Occipital lobe (tissue), 2 donors: Measurements from ENCODE around the gene ABCA2. TPM values are rescaled to one million over a fixed set of nuclear protein-coding genes. Genes with fewer than 3 reads are reported as not detected.

Experiments
- DNase-seq: peaks from one replicate; lab custom pipeline; 2025; lab: John Stamatoyannopoulos, UW
- total RNA-seq: library from RNA; depleted of rRNA; stranded (reverse); fragments of >200 nt; gene quantifications from one replicate; pipeline ENCODE4 v1.2.3, GENCODE V29; 2014

The ABCA2 gene
- total RNA-seq, 1 donor from 2014 or later = 20.9 TPM

GRCh38 chr9:136982232-136983051, 45.6 kb downstream of the ABCA2 start, which contains the start of gene LCNL1:
Gene LCNL1, plus strand, starts transcription at chr9:136982993. Its CDS starts 594 bp downstream, at chr9:136983587.
- peak; percentile 41 for DNase-seq

GRCh38 chr9:136981588-136982231, 46.3 kb downstream of the ABCA2 start:
- DNase-seq = peak; percentile 56

DNA sequence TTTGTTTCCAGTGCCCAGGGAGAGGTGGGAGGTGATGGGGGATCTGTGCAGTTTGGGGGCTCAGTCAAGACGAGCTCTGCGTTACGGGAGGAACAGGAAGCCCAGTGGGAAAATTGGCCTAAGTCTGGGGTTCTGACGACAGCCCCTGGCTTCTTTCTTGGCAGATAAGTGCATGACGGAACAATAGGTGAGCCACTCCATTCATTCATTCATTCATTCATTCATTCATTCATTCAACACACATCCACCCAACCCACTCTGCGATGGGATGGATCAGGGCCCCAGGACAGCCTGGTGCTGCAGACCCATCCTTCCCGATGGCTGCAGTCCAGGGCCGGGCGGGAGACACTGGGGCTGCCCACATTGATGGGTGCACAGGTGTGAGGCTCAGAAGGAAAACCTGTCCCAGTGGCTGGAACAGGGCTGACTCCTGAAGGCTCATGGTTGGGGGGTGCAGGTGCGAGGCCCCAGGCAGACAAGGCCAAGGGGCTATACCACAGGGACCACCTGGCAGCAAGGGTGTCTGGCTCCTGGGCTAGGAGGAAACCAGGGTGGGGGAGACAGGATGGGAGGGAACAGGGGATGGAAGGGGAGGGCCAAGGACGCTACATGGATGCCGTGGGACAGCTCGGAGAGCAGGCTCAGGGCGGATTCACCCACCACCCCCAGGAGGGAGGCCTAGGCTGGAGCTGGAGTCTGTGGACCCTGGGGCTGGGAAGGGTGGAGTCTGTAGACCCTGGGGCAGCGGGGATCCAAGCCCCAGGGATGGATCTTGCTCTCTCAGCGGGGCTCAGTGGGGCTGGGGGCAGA, 47.2 kb downstream of the ABCA2 start:
- DNase-seq = no peak

DNA sequence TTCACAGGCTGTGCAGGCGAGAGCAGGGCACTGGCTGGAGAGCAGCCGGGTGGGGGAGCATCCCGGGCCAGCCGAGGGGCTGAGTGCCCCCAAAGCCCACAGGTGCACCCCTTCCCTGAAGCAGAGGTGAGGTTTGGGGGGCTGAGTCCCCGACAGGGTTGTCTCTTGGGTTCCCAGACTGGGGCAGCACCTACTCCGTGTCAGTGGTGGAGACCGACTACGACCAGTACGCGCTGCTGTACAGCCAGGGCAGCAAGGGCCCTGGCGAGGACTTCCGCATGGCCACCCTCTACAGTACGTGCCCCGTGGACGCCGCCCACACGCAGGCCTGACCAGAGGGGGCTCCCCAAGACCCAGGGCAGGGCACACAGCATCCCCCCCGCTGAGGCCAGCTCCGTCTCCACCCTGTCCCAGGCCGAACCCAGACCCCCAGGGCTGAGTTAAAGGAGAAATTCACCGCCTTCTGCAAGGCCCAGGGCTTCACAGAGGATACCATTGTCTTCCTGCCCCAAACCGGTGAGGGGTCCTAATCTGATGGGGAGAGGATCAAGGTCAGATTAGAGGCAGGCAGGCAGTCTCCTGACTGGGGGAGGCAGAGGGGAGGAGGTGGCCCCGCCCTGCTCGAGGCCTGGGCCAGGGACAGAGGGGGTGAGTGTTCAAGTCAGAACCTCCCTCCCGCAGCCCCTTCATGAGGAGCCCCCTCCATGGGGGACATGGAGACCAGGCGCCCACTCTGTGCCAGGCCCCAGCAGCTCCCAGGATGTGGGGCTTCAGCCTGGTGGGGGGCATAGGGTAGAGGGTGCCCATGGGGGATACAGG, 48.1 kb downstream of the ABCA2 start:
- DNase-seq = no peak

GRCh38 chr9:136978865-136979544, 49.0 kb downstream of the ABCA2 start:
- DNase-seq = no peak

DNA sequence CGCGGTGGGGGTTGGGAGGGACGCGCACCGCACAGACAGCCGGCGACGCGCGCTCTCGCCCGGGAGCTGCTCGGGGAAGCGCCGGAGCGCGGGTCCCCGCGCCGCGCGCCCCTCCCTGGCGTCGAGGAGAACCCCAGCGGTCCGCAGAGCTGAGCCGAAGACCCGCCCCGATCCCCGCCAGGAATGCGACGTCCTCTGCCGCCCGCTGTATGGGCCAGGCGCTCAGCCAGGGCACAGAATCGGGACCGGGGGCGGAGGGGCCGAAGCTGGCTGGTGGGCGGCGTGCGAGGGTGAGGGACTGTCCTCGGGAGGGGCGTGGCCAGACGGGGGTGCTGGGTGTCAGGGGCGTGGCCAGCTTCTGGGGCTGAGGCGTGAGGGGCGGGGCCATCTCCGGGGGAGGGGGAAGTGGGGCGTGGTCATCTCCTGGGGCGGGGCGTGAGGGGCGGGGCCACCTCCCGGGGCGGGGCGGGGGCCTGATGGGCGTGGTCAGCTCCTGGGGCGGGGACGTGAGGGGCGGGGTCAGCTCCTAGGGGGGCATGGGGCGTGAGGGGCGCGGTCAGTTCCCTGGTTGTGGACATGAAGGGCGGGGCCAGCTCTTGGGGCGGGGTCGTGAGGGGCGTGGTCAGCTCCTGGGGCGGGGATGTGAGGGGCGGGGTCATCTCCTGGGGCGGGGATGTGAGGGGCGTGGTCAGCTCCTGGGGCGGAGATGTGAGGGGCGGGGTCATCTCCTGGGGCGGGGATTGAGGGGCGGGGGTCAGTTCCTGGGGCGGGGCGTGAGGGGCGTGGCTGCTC, 49.8 kb downstream of the ABCA2 start:
- DNase-seq = peak; percentile 89

DNA sequence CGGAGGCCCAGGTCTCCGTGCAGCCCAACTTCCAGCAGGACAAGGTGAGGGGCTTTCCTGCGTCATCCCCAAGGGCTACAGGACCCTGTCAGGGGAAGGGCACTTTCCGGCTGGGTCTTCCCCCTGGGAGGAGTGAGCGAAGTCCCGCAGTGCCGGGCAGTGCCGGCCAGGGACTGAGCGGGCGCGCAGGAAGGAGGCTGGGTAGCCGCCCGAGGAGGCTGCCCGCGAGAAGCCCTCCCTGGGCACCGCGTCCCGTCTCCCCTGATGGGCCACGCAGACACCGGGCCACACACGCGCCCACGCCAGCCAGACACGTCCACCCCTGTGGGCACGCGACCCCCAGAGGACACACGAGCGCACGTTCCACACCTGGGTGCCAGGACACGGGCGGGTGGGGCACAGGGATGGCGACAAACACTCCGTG, 50.4 kb downstream of the ABCA2 start:
- DNase-seq = no peak

DNA sequence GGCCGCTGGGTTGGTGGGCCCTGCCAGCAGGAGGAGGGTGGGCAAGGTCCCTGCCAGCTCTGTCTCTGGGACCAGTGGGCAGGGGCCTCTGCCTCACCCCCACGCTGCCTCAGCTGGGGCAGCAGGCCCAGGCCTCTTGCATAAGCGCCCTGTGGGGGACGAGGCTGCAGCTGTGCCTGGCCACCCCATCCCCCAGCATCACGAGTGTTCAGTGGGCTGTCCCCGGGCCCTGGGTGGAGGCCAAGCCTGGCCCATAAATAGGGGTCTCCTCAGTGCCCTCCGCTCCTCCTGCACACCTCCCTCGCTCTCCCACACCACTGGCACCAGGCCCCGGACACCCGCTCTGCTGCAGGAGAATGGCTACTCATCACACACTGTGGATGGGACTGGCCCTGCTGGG, 50.8 kb downstream of the ABCA2 start, which contains the start of gene PTGDS:
Gene PTGDS, plus strand, starts transcription at position 282 of the 400 bp plus-strand sequence. Its CDS starts 75 bp downstream, at position 357.
- peak; percentile 91 for DNase-seq

DNA sequence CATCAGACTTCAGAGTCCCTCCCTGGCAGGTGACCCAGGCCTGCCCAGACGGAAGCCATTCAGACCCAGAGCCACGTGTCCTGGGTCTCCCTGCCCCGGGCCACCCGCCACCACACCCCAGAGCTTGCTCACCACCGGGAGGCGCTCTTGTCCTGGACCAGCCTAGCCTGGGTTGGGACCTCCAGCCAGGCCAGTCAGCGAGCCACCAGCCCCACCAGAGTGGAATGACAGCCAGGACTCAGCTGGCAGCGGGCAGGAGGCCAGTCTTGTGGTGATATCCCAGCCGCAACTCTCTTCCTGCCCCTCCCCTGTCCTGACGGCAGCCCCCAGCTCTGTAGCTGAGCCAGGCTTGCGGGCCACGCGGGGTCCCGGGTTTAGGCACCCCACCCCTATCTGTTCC, 52.4 kb downstream of the ABCA2 start:
- DNase-seq = peak; percentile 59

DNA sequence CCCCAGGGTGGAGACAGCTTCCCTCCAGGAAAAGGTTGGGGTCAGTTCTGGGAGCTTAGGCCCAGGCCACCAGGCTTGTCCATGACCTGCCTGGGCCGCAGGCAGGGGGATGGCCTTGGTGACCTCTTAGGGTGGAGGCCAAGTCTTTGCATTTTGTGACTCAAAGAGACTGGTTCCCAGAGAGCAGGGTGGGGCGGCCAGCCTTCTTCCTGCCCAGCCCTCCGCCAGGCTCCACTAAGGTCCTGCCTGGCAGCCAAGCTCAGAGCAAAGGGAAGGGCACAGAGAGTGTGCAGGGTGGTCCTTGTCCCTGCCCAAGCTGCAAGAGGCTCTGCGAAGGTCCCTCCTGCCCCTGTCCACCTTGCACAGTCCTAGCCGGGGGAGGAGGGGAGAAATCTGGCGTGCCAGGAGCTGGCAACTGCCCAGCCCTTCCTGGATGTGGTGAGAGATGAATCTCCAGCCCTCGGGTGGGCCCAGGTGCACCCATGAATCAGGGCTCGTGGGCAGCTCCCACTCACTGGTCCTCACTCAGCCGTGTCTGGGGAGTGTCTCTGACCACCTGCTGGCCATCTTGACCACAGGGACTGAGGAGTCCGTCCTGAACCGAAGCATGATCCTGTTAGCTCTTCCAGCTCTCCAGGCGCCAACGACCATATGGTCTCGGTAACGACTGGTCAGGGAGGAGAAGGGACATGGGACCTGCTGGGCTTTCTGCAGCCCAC, 53.1 kb downstream of the ABCA2 start:
- no peak for DNase-seq

- no peak for DNase-seq
These were observed 54.1 kb downstream of the ABCA2 start for GRCh38 chr9:136973618-136974617.

DNA sequence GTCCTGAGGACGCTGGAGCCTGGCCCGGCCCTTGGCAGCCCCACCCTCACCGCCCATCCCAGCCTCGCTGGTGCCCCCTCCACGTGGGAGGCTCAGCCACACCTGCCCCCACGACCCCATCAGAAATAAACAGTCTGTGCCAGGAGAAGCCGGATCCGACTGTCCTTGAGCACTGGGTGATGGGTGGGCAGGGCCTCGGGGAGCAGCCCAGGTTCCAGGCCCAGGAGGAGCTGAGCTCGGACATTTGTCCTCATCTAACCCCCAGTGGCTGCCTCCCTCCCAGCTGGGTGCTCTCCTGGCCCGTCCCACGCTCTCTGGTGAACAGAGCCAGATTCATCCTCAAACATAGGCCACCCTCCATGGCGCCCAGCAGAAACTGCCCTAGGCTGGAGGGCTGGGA, 55.3 kb downstream of the ABCA2 start:
- no peak for DNase-seq

DNA sequence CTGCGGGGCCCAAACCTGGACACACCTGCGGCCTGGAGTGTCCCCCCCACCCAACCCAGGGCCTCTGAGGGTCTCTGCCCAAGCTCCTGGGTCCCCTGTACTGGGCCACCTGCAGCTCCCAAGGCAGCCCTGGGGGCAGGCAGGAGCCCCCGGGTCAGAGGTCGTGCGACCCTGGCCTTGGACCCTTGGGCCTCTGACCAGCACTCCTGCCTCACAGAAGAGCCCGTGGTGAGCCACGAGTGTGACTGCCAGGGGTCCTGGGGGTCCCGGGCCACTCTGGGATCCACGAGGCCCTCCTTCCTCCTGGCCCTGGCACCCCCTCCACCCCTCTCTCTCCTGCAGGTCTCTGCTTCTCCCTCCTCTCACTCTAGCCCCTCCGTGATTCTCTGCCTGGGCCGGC, 55.7 kb downstream of the ABCA2 start:
- DNase-seq = no peak

DNA sequence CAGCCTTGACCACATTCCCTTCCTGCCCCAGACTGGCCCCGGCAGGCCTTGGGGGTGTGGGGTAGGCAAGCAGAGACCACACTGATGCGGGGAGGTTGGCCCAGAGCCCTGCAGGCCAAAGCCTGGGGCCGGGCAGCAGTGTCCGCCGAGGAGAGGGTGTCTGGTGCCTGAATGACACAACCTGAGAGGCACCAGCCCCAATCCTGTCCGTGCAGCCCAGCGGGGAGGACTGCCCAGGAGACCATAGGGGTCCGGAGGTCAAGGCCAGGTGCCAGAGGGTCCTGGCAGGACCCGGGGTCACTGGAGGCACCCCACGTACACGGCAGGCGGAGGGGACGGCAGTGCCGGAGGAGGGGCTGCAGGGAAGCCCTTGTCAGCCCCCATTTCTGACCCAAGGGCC, 56.3 kb downstream of the ABCA2 start:
- DNase-seq = no peak

DNA sequence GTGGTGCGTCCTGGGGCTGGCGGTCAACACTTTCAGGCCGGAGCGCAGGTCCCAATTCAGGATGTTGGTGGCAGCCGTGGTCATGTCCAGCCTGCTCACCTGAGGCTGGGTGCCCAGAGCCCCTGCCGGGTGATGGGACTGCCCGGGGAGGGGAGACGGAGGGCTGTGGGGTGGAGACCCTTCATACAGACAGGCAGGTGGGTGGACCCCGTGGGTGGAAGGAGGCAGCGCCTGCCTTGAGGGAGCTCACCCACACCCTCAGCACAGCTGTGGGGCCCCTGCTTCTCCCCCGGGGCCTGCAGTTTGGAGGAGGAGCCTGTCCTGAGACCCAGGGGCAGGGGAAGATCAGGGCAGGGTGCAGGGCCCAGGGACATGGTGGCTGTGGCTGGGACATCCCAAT, 57.7 kb downstream of the ABCA2 start:
- no peak for DNase-seq

- DNase-seq = no peak
These were observed 58.3 kb downstream of the ABCA2 start for GRCh38 chr9:136969774-136970173.

- no peak for DNase-seq
These were observed 58.9 kb downstream of the ABCA2 start for GRCh38 chr9:136969150-136969549.
